Activated CD8-positive, alpha-beta T cell treated with anti-CD3 and anti-CD28 coated beads, Interleukin-2, amount 10 ng/mL, durations not matched to agents 7 days and 5 days (primary cell): Measurements from ENCODE around the gene CTSL. TPM values are rescaled to one million over a fixed set of nuclear protein-coding genes. Genes with fewer than 3 reads are reported as not detected.

Source experiments
- ATAC-seq: fragments of 150-1000 bp; cut with Tn5 transposase; one replicate; pipeline ENCODE4 v1.10.0; 2021; ENCODE audit warnings: moderate library complexity
- CTCF ChIA-PET: fragments of 350-600 bp; sonication (Branson Sonifier 250); formaldehyde crosslinking; loops from one replicate; lab custom pipeline; 2021; ENCODE audit warnings: antibody characterized with exemption; lab: Charles Lee
- POLR2A ChIA-PET: fragments of 350-600 bp; sonication (Branson Sonifier 250); formaldehyde crosslinking; loops from one replicate; lab custom pipeline; 2021; ENCODE audit warnings: antibody characterized with exemption; lab: Charles Lee
- DNase-seq: peaks from one replicate; pipeline ENCODE4 v3.0.0-alpha.2; 2020
- H3K27ac Mint-ChIP-seq: one replicate; pipeline ENCODE4 v1.8.0; 2021; ENCODE audit warnings: mild to moderate bottlenecking, mixed read lengths
- H3K27me3 Mint-ChIP-seq: one replicate; pipeline ENCODE4 v1.8.0; 2021; ENCODE audit warnings: low read depth, mixed read lengths
- H3K36me3 Mint-ChIP-seq: one replicate; pipeline ENCODE4 v1.8.0; 2021; ENCODE audit warnings: low read depth, mixed read lengths
- H3K4me1 Mint-ChIP-seq: one replicate; pipeline ENCODE4 v1.8.0; 2021; ENCODE audit warnings: low read depth, mixed read lengths
- H3K4me3 Mint-ChIP-seq: one replicate; pipeline ENCODE4 v1.8.0; 2021; ENCODE audit warnings: mild to moderate bottlenecking, mixed read lengths
- H3K9me3 Mint-ChIP-seq: one replicate; pipeline ENCODE4 v1.8.0; 2022; ENCODE audit warnings: mixed read lengths; ENCODE audit not compliant: insufficient read depth
- total RNA-seq, 2 experiments: library from RNA; stranded (reverse); gene quantifications; one replicate each; pipeline ENCODE4 v1.2.3, GENCODE V29; 2021

CTSL gene
- not detected for total RNA-seq

DNA sequence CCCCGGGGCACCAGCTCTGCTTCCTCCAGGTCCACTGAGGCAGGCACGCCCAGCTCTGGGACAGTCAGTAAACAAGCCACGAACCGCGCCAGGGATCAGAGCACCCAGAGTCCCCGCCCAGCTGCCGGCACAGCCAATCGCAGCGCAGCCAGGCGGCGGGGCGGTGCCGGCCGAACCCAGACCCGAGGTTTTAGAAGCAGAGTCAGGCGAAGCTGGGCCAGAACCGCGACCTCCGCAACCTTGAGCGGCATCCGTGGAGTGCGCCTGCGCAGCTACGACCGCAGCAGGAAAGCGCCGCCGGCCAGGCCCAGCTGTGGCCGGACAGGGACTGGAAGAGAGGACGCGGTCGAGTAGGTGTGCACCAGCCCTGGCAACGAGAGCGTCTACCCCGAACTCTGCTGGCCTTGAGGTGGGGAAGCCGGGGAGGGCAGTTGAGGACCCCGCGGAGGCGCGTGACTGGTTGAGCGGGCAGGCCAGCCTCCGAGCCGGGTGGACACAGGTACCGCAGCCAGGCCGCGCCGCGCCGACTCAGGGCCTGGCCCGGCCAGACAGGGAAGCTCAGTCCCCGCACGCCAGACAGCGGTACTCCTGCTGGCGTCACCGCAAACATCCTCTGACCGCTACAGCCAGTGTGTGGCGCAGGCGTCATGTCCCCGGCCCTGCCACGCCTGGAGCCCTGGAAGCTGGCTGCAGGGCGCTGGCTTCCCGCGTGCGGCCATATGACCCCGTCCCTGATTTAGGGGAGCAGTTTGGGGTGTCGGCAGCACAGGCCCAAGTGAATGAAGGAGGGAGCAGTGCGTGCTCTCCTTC, at the start of gene CTSL:
TSS of gene CTSL (plus strand) at position 220 of the 810 bp plus-strand sequence. CDS start 1,485 bp downstream, outside the sequence.
- Mint-ChIP-seq H3K27me3 (peaks cover 26% of the 10 kb centered on the region), H3K4me3 (peak within 1 kb of the TSS; percentile 68), H3K9me3 (no peaks in the 10 kb centered on the region), H3K36me3 (no peaks in the 10 kb centered on the region), H3K4me1 (peaks cover 5% of the 10 kb centered on the region), H3K27ac (peak within 1 kb of the TSS; percentile 34)
- DNase-seq (peak; percentile 27), ATAC-seq (peak; percentile 82)
- ChIA-PET CTCF (no interaction called here), POLR2A (interaction anchor here (0.6 kb wide), 1 partner anchor 71 kb away, joined by 3 read pairs; no protein-coding TSS in a partner anchor)

DNA sequence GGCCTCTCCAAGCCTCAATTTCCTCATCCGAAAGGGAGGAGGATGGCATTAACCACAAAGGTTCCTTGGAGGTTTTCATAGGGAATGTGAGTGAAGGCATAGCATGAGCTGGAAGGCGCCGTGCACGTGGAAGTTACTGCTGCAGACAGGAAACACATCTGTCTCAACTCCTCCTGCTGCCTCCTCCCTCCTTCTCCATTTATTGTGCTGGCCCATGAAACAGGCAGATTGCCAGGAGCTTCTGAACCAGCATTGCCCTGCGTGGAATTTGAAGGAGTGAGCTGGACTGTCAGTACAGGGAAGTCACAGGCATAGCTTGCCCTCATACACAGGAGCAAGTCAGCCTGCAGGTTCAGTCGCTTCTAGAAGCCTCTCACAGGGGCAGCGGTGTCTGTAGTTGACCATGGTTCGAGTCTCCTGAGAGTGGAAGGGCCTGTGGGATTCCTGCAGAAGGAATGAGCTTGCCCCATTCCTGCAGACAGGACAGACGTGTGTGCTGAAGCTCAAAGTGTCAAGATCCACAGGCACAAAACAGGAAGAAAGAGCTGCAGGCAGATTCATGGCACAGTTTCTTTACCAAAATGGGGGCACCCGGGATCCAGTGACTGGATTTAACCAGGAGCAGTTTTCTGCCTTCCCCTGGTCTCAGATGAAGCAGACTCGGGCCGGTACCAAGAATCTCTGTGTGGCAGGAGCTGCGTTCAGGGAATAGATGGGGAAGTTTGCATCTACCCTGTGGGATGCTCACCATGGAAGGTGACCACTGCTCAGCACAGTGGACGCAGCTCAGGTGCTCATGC, 48.7 kb upstream of the CTSL start:
- Mint-ChIP-seq H3K27ac (no peak overlapping the region), H3K4me3 (no peak overlapping the region), H3K9me3 (no peaks in the 10 kb centered on the region), H3K4me1 (no peaks in the 10 kb centered on the region), H3K36me3 (no peaks in the 10 kb centered on the region), H3K27me3 (no peaks in the 10 kb centered on the region)
- ChIA-PET CTCF (no interaction called here), POLR2A (no interaction called here)
- no peak for ATAC-seq
- DNase-seq: no peak

DNA sequence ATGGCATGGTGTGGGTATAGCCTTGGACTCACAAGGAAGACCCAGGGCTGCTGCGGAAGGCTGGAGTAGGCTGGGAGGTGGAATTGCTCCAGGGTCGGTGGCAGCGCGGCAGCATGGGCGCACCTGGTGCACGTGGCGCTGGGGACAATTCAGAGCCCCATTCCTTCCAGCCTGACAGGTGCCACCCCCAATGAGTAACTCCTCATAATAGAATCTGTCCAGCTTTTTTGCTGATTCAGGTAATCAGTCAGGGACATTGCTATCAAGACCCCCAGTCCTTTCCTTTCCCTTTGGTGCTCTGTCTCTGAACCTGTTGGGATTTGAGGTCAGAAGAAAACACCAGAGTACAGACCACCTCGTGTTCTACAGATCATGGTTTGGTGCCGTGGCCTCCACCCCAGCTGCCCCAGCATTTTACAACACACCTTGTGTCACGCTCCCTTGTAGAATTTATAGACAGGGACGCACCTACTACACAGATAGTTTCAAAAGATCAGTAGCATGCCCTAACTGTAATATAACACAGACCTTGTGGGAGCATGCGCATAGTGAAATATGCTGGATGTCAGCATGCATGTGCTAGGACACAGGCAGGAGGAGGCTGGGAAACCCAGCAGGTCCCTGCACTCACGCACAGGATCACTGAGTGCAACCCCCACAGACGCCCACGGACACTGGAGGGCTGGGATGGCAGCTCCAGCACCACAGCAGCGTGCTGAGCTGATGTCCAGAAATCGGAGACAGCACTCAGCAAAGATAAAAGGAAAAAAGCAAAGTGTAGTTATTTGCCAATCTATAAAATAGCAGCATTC, 47.9 kb upstream of the CTSL start:
- Mint-ChIP-seq H3K4me3 (no peak overlapping the region), H3K4me1 (no peaks in the 10 kb centered on the region), H3K27me3 (no peaks in the 10 kb centered on the region), H3K36me3 (no peaks in the 10 kb centered on the region), H3K9me3 (no peaks in the 10 kb centered on the region), H3K27ac (no peak overlapping the region)
- no peak for ATAC-seq
- DNase-seq: no peak
- ChIA-PET POLR2A (no interaction called here), CTCF (no interaction called here)

GRCh38 chr9:87678650-87679355, 47.1 kb upstream of the CTSL start:
- H3K4me3 Mint-ChIP-seq: no peak overlapping the region
- H3K27ac Mint-ChIP-seq: no peak overlapping the region
- no peaks in the 10 kb centered on the region for H3K27me3 Mint-ChIP-seq
- DNase-seq (peak; percentile 37), ATAC-seq (no peak)
- no peaks in the 10 kb centered on the region for H3K9me3 Mint-ChIP-seq
- POLR2A ChIA-PET: no interaction called here
- no peaks in the 10 kb centered on the region for H3K4me1 Mint-ChIP-seq
- CTCF ChIA-PET: no interaction called here
- H3K36me3 Mint-ChIP-seq: no peaks in the 10 kb centered on the region

DNA sequence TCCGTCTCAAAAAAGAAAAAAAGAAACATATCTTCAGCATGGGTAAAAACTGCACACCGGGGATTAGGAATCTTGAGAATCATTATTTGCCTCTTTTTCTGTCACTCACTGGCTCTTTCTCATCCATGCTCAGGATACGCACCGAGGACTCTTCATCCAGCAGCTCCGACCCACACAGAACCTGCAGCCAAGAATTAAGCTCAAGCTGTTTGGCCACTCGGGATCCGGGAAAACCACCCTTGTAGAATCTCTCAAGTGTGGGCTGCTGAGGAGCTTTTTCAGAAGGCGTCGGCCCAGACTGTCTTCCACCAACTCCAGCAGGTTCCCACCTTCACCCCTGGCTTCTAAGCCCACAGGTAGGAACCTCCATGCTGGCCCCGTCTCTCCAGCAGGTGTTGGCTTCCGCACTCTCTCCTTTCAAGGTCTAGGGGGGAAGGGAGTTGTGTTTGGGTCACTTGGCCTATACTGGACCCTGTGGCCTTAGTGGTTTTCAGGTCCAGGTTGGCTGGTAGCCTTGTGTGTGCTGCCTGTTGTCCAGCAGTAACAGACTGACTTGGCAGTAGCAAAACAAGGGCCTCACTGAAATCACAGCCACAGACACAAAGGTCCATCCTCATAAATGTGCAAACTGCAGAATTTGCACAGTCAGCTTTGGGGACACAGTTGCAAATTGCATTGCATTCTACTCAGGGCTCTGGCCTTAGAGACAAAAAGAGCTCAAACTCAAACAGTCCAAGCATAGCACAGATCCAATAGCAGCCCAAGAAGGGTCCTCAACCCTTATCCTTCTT, 44.5 kb upstream of the CTSL start:
- no peak for DNase-seq
- no peaks in the 10 kb centered on the region for H3K36me3 Mint-ChIP-seq
- CTCF ChIA-PET: no interaction called here
- no peaks in the 10 kb centered on the region for H3K27me3 Mint-ChIP-seq
- no peaks in the 10 kb centered on the region for H3K9me3 Mint-ChIP-seq
- POLR2A ChIA-PET: no interaction called here
- H3K4me1 Mint-ChIP-seq: peaks cover 6% of the 10 kb centered on the region
- no peak for ATAC-seq
- no peak overlapping the region for H3K27ac Mint-ChIP-seq
- H3K4me3 Mint-ChIP-seq: no peak overlapping the region

DNA sequence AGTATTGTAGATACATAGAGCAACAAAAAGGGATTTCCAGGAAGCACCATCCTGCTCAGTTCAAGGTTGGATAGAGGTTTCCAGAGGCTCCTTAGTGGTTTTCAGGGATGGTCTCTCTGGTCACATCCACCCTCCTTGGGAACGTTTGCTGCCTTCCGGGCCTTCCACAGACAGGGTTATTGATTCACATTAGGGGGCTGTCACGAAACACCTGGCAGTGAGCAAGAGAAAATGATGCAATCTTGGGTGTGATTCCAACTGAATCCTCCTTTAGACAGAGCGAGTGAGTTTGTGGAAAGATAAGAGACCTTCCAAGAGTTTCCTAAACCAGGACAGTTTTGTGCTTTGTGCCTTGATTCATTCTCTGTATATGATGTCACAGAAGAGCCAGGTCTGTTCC, 43.8 kb upstream of the CTSL start:
- no peak for ATAC-seq
- DNase-seq: no peak
- CTCF ChIA-PET: no interaction called here
- Mint-ChIP-seq H3K9me3 (no peaks in the 10 kb centered on the region), H3K4me1 (peaks cover 6% of the 10 kb centered on the region), H3K36me3 (no peaks in the 10 kb centered on the region), H3K27me3 (no peaks in the 10 kb centered on the region), H3K4me3 (no peak overlapping the region), H3K27ac (no peak overlapping the region)
- POLR2A ChIA-PET: no interaction called here

- CTCF ChIA-PET: no interaction called here
- no peak for DNase-seq
- Mint-ChIP-seq H3K9me3 (no peaks in the 10 kb centered on the region), H3K4me3 (no peak overlapping the region), H3K4me1 (peaks cover 6% of the 10 kb centered on the region), H3K36me3 (no peaks in the 10 kb centered on the region), H3K27ac (no peak overlapping the region), H3K27me3 (no peaks in the 10 kb centered on the region)
- POLR2A ChIA-PET: no interaction called here
- no peak for ATAC-seq
These were observed 43.3 kb upstream of the CTSL start for GRCh38 chr9:87682618-87683017.

DNA sequence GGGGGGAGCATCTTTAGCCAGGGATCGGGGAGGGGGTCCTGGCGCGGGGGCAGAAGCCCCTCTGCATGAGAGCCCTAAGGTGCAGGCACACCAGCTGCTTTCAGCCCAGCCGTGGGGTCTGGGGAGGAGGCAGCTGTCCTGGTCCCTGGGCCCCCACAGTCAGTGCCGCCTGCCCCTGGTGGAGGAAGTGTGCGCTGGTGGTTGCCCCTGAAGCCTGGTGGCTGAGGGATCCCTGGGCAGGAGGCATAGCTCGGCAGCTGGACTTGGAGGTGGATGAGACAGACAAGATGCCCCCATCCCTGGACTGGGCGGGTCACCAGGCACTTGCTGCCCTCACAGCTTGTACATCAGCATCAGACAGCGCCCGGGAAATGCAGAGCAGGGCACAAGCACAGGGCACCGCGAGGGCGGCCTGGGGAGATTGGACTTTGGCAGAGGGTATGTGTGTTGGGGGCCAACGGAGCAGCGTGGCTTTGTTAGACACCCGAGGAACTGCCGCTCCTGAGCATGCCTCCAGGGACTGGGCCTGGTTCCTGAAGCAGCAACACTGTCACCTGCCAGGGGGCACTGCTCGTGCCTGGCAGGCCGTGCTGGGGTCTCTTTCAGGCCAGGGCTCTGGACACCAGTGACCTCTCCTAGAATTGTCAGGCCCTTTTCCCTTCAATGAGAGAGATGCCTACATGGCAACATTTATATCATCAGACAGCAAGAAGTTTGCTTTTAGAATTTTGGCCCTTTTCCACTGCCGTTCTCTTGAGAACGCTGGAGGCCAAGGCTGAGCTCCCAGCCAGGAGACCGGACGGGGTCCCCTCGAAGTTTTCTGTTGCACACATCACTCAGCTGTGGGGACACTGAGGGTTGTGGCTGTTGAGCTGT, 41.9 kb upstream of the CTSL start:
- no peak for ATAC-seq
- CTCF ChIA-PET: interaction anchor here (1.4 to 1.7 kb wide), 2 partner anchors 9 to 128 kb away, joined by 3 to 5 read pairs; no protein-coding TSS in a partner anchor
- Mint-ChIP-seq H3K36me3 (no peaks in the 10 kb centered on the region), H3K27me3 (peaks cover 3% of the 10 kb centered on the region), H3K9me3 (no peaks in the 10 kb centered on the region), H3K27ac (no peak overlapping the region), H3K4me3 (no peak overlapping the region), H3K4me1 (peaks cover 6% of the 10 kb centered on the region)
- no peak for DNase-seq
- POLR2A ChIA-PET: no interaction called here

GRCh38 chr9:87684627-87685219, 41.2 kb upstream of the CTSL start:
- Mint-ChIP-seq H3K9me3 (no peaks in the 10 kb centered on the region), H3K27me3 (peaks cover 3% of the 10 kb centered on the region), H3K4me1 (peaks cover 6% of the 10 kb centered on the region), H3K27ac (no peak overlapping the region), H3K4me3 (no peak overlapping the region), H3K36me3 (no peaks in the 10 kb centered on the region)
- ATAC-seq: no peak
- ChIA-PET POLR2A (no interaction called here), CTCF (interaction anchor here (1.4 to 1.7 kb wide), 3 partner anchors 10 to 128 kb away, joined by 3 to 5 read pairs (median 4); no protein-coding TSS in a partner anchor)
- no peak for DNase-seq

DNA sequence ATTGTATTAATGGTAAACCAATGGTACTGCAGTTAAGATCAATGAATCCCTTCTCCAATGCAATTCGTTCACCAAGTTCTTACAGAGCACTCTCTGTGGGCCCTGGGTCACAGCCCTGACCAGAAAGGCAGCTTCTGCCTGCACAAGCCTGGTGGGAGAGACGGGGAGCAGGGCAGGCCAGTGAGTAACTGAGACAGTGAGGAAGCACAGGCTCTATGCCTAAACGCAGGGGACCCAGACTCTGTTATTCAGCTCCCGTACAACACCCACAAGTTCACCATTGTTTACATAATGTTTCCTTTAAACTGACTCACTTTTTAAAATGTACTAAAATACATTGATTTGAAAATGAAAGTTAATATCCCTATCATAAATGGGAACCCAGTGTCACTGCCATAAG, 40.5 kb upstream of the CTSL start:
- CTCF ChIA-PET: interaction anchor here (1.5 to 1.7 kb wide), 2 partner anchors 10 to 11 kb away, joined by 3 to 4 read pairs; no protein-coding TSS in a partner anchor
- Mint-ChIP-seq H3K4me3 (no peak overlapping the region), H3K27ac (no peak overlapping the region), H3K4me1 (peaks cover 6% of the 10 kb centered on the region), H3K27me3 (peaks cover 3% of the 10 kb centered on the region), H3K36me3 (no peaks in the 10 kb centered on the region), H3K9me3 (no peaks in the 10 kb centered on the region)
- ATAC-seq (no peak), DNase-seq (no peak)
- POLR2A ChIA-PET: no interaction called here
